BJ (cell line): Measurements from ENCODE around the gene KDM6A. TPM values are rescaled to one million over a fixed set of nuclear protein-coding genes. Genes with fewer than 3 reads are reported as not detected.
"Not testable (repeated sequence)": the region's sequence is repeated elsewhere in the genome, so short reads cannot be mapped to it uniquely, and the experiment has no call there.

Experiments
- CTCF ChIA-PET: fragments of 350-600 bp; formaldehyde crosslinking; extraction: SDS; loops from one replicate; lab custom pipeline; 2021; ENCODE audit warnings: antibody characterized with exemption, inconsistent platforms; lab: Yijun Ruan, JAX
- POLR2A ChIA-PET: fragments of 300-600 bp; sonication (Branson Sonifier 250); formaldehyde crosslinking; extraction: SDS; loops from one replicate; lab custom pipeline; 2021; ENCODE audit warnings: antibody characterized with exemption; lab: Charles Lee
- DNase-seq: peaks from one replicate; pipeline ENCODE4 v3.0.0-alpha.2; 2011; ENCODE audit warnings: low read depth
- H3K27me3 ChIP-seq: 2 replicates; pipeline ENCODE4 v1.6.0; 2011; ENCODE audit warnings: low read length; ENCODE audit not compliant: control insufficient read depth, insufficient read depth
- H3K36me3 ChIP-seq: 2 replicates; pipeline ENCODE4 v1.5.1; 2011; ENCODE audit warnings: low read length; ENCODE audit not compliant: control insufficient read depth, insufficient read depth
- H3K4me3 ChIP-seq: 2 replicates; pipeline ENCODE4 v1.5.1; 2011; ENCODE audit warnings: low read depth, mild to moderate bottlenecking, control low read depth, low read length
- polyA plus RNA-seq: library from polyadenylated mRNA; depleted of rRNA; stranded (reverse); fragments of >200 nt; gene quantifications from 2 replicates; pipeline ENCODE4 v1.2.3, GENCODE V29; 2011
- TF ChIP-seq, protein P1 (sequence below): IDR thresholded peaks from 2 replicates; pipeline ENCODE4 v1.5.1; 2011; ENCODE audit warnings: low read depth, mild to moderate bottlenecking, control low read depth, inconsistent platforms, low read length, moderate library complexity; ENCODE audit not compliant: insufficient read depth

Gene KDM6A
- polyA plus RNA-seq, 1 experiment = 5.4 TPM

DNA sequence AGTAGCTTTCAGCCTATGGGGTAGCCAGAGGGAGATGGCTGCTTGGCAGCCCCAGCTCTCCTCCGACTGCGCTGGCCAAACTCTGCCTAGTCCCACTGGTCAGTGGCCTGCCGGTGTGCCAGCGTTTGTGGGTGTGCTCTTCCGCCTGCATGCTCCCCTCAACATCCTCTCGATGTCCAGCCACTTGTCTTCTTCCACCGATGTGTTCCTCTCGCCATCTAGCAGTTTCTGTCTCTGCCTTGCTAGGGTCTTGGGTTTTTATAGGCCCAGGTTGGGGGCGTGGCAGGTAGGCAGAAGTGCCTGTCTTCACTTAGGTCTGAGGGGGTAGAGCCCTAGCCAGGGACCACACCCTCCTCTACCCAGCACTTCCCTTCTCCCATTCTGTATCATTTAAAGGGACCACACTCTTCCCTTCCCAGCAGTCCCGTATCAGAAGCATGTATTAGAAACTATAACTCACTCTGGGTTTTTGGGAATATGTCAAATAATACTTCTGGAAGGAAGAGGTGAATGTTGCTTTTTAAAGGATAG is 124.4 kb downstream of the KDM6A start:
- ChIA-PET CTCF (no interaction called here), POLR2A (no interaction called here)
- no peaks in the 10 kb centered on the region for H3K36me3 ChIP-seq
- H3K4me3 ChIP-seq = no peak overlapping the region
- no peaks in the 10 kb centered on the region for H3K27me3 ChIP-seq
- TF ChIP-seq, protein P1, sequence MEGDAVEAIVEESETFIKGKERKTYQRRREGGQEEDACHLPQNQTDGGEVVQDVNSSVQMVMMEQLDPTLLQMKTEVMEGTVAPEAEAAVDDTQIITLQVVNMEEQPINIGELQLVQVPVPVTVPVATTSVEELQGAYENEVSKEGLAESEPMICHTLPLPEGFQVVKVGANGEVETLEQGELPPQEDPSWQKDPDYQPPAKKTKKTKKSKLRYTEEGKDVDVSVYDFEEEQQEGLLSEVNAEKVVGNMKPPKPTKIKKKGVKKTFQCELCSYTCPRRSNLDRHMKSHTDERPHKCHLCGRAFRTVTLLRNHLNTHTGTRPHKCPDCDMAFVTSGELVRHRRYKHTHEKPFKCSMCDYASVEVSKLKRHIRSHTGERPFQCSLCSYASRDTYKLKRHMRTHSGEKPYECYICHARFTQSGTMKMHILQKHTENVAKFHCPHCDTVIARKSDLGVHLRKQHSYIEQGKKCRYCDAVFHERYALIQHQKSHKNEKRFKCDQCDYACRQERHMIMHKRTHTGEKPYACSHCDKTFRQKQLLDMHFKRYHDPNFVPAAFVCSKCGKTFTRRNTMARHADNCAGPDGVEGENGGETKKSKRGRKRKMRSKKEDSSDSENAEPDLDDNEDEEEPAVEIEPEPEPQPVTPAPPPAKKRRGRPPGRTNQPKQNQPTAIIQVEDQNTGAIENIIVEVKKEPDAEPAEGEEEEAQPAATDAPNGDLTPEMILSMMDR = no peak
- DNase-seq = no peak

DNA sequence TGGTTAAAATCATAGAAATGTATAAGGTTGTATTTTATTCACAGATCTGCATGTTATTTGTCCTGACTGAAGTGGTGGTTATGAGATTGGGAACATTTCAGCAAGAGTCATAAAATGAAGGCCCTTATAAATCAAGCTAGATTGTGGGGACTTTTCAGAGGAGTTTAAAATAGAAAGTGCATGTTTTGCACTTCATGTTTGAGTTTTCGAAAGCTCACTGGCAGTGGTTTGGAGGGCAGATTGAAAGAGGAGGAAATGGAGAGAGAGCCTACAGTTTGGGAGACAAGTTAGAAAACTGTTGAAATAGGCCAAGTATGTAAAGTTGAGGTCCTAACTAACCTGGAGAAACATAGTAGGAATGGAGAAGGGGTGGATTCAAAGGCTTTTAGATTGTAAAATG is 124.9 kb downstream of the KDM6A start:
- Histone ChIP-seq H3K27me3 (no peaks in the 10 kb centered on the region), H3K4me3 (no peak overlapping the region), H3K36me3 (no peaks in the 10 kb centered on the region)
- ChIA-PET CTCF (no interaction called here), POLR2A (no interaction called here)
- DNase-seq = no peak
- TF ChIP-seq, protein P1 = no peak

DNA sequence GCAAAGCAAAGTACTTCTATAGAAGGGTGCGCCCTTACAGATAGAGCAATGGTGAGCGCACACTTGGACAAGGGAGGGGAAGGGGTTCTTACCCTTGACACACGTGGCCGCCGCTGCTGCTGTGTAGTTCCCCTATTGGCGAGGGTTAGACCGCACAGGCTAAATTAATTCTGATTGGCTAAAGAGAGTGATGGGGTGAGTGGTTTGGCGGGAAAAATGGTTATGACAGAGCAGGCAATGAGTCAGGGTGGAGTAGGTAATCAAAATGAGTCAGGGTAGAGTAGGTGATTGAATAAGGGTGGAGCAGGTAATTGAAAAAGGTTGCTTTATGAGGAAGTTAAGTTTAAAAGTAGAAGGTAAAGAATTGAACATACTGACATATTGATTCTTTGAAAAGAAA is 126.2 kb downstream of the KDM6A start:
- CTCF ChIA-PET, POLR2A ChIA-PET, DNase-seq: not testable (repeated sequence)

DNA sequence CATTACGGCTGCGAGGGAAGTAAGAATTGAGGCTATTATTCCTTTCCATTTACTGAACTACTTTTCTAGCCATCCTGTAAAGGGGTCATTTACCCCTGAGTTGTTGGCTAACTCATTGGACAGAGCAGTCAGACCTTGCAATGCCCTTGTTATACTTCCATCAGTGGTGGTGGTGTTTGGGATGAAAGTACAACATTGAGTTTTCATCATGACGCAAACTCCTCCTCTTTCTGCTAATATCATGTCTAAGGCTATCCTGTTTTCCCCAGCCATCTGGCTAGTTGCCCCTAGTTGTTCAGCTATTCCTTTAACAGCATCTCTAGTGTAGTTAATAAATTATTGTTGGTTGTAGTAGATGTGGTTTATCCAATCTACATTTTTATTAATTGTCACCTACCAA is 126.9 kb downstream of the KDM6A start:
- DNase-seq, H3K27me3 ChIP-seq, POLR2A ChIA-PET, CTCF ChIA-PET, H3K36me3 ChIP-seq, H3K4me3 ChIP-seq: not testable (repeated sequence)

More for the DNA sequence above, 126.2 kb downstream of the KDM6A start:
- not testable (repeated sequence) for H3K36me3 ChIP-seq, H3K27me3 ChIP-seq, H3K4me3 ChIP-seq

DNA sequence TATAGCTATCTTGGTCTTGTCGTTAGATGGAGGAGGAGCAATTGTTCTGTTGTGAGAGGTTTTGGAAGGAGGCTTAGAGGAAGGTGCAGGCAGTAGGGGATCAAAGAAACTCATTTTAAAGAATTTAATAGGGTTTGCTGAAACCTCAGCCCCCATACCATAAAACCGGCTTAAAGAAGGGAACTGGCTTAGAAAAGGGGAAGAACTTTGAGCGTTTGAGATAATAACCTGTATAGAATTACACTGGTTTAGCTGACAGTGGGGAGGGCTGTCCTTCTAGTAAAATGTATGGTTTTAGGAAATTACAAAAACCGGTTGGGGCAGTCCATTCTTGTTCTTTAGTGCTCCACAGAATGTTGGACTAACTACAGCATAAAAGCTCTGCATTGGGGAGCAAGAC is 128.1 kb downstream of the KDM6A start:
- POLR2A ChIA-PET = no interaction called here
- no peak for DNase-seq
- TF ChIP-seq, protein P1 = no peak
- CTCF ChIA-PET = no interaction called here
- no peaks in the 10 kb centered on the region for H3K36me3 ChIP-seq
- H3K4me3 ChIP-seq = no peak overlapping the region
- no peaks in the 10 kb centered on the region for H3K27me3 ChIP-seq

DNA sequence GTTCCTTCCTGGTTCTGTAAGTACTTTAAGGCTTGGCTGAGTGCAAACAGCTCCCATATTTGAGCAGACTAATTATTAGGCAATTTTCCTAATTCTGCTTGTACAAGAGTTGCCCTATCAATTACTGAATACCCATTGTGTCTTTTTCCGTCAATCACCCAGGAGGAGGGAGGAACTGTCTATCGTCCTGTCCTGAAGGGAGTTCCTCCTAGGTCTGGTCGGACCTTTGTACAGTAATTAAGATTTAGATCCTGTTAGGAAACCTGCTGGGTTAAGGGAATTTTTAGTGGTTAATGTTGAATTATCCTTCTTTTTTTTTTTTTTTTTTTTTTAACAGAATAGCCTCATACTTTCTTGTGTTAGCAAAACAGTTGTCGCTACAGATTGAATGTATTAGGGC is 130.1 kb downstream of the KDM6A start:
- CTCF ChIA-PET = no interaction called here
- no peak overlapping the region for H3K4me3 ChIP-seq
- TF ChIP-seq, protein P1 = no peak
- no peaks in the 10 kb centered on the region for H3K36me3 ChIP-seq
- DNase-seq = no peak
- POLR2A ChIA-PET = no interaction called here
- no peaks in the 10 kb centered on the region for H3K27me3 ChIP-seq
